SK-N-SH (cell line): ENCODE data around the gene ATAD3B. TPM values are rescaled to one million over a fixed set of nuclear protein-coding genes. Genes with fewer than 3 reads are reported as not detected.
"Not testable (repeated sequence)": the region's sequence is repeated elsewhere in the genome, so short reads cannot be mapped to it uniquely, and the experiment has no call there.

Experiments used
- CTCF ChIA-PET: fragments of 300-600, 350-600 bp; formaldehyde crosslinking; extraction: SDS; loops from one replicate; lab custom pipeline; 2021; lab: Yijun Ruan, JAX
- POLR2A ChIA-PET: fragments of 350-600 bp; sonication (Branson Sonifier 250); formaldehyde crosslinking; extraction: SDS; loops from one replicate; lab custom pipeline; 2020; ENCODE audit warnings: antibody characterized with exemption, inconsistent platforms; lab: Yijun Ruan, JAX
- DNase-seq: peaks from one replicate; pipeline ENCODE4 v3.0.0; 2012
- H2AFZ ChIP-seq: fragments of 200-600 bp; sonication (generic); 2 replicates; pipeline ENCODE4 v1.8.1; 2016; ENCODE audit warnings: antibody characterized with exemption, mild to moderate bottlenecking, low read depth
- H3F3A ChIP-seq: fragments of 200-600 bp; sonication (generic); replicated peaks from 2 replicates; pipeline ENCODE3; 2016; ENCODE audit warnings: antibody characterized with exemption, mild to moderate bottlenecking; ENCODE audit not compliant: insufficient read depth
- H3K27ac ChIP-seq, 2 experiments: fragments of 200-500 bp in 1 of 2; fragments of 200-600 bp in 1 of 2; sonication (Bioruptor generic) in 1 of 2; sonication (generic), shearing (Covaris generic) in 1 of 2; 2 replicates each; pipeline versions ENCODE4 v1.5.1 to v1.6.1; 2014 to 2016; ENCODE audit warnings: low read depth in 2 of 2, inconsistent platforms in 1 of 2, low read length in 1 of 2, mild to moderate bottlenecking in 1 of 2, mixed read lengths in 1 of 2
- H3K27me3 ChIP-seq: fragments of 200-600 bp; sonication (generic), shearing (Covaris generic); 2 replicates; pipeline ENCODE4 v1.6.1; 2016; ENCODE audit warnings: mixed run types; ENCODE audit not compliant: insufficient read depth
- H3K36me3 ChIP-seq, 2 experiments: fragments of 200-500 bp in 1 of 2; fragments of 200-600 bp in 1 of 2; sonication (Bioruptor generic) in 1 of 2; sonication (generic) in 1 of 2; replicated peaks in 1 of 2; 2 replicates each; pipeline versions ENCODE3 to v1.5.1; 2014 to 2016; ENCODE audit warnings: low read length in 1 of 2, mild to moderate bottlenecking in 1 of 2; ENCODE audit not compliant: insufficient read depth in 2 of 2, control insufficient read depth in 1 of 2
- H3K4me1 ChIP-seq, 2 experiments: fragments of 200-500 bp in 1 of 2; fragments of 200-600 bp in 1 of 2; sonication (Bioruptor generic) in 1 of 2; sonication (generic), shearing (Covaris generic) in 1 of 2; 2 replicates each; pipeline versions ENCODE4 v1.5.1 to v1.6.1; 2014 to 2016; ENCODE audit warnings: low read depth in 1 of 2, low read length in 1 of 2, mixed run types in 1 of 2; ENCODE audit not compliant: insufficient read depth in 2 of 2, control insufficient read depth in 1 of 2
- H3K4me2 ChIP-seq: fragments of 200-600 bp; sonication (generic), shearing (Covaris generic); 2 replicates; pipeline ENCODE4 v1.6.1; 2017; ENCODE audit warnings: mixed run types
- H3K4me3 ChIP-seq, 2 experiments: fragments of 200-500 bp in 1 of 2; fragments of 200-600 bp in 1 of 2; sonication (Bioruptor generic) in 1 of 2; sonication (generic), shearing (Covaris generic) in 1 of 2; 2 replicates each; pipeline versions ENCODE4 v1.5.1 to v1.8.1; 2014 to 2016; ENCODE audit warnings: low read depth in 2 of 2, inconsistent platforms in 1 of 2, low read length in 1 of 2, mild to moderate bottlenecking in 1 of 2, mixed read lengths in 1 of 2, moderate library complexity in 1 of 2
- H3K79me2 ChIP-seq: fragments of 200-600 bp; sonication (generic); 2 replicates; pipeline ENCODE4 v1.8.1; 2017; ENCODE audit warnings: mild to moderate bottlenecking; ENCODE audit not compliant: insufficient read depth
- H3K9ac ChIP-seq: fragments of 200-600 bp; sonication (generic); 2 replicates; pipeline ENCODE4 v1.6.1; 2017; ENCODE audit warnings: mixed run types
- H3K9me2 ChIP-seq: fragments of 200-600 bp; sonication (generic); 2 replicates; pipeline ENCODE4 v1.6.1; 2017; ENCODE audit warnings: mixed run types
- H3K9me3 ChIP-seq: fragments of 200-600 bp; sonication (generic); 2 replicates; pipeline ENCODE4 v1.6.1; 2017; ENCODE audit warnings: mixed run types, mild to moderate bottlenecking, moderate library complexity
- H4K20me1 ChIP-seq: fragments of 200-600 bp; sonication (generic); 2 replicates; pipeline ENCODE4 v1.6.1; 2017; ENCODE audit warnings: mild to moderate bottlenecking, mixed run types; ENCODE audit not compliant: insufficient read depth
- EP300 ChIP-seq, 2 experiments: IDR thresholded peaks; 2 replicates each; pipeline versions ENCODE4 v1.4.0 to v1.6.1; 2012; ENCODE audit warnings: borderline replicate concordance in 1 of 2, low read depth in 1 of 2, low read length in 1 of 2
- FOXJ3 ChIP-seq: sonication (generic); formaldehyde crosslinking; IDR thresholded peaks from 2 replicates; pipeline ENCODE4 v1.5.1; 2020; ENCODE audit warnings: mild to moderate bottlenecking, missing genetic modification reagents
- GATA2 ChIP-seq: sonication (generic); formaldehyde crosslinking; IDR thresholded peaks from 2 replicates; pipeline ENCODE4 v1.5.0; 2020; ENCODE audit warnings: mild to moderate bottlenecking, missing genetic modification reagents
- JUND ChIP-seq: IDR thresholded peaks from 2 replicates; pipeline ENCODE4 v1.4.0; 2012
- NFIC ChIP-seq: IDR thresholded peaks from 2 replicates; pipeline ENCODE4 v1.4.0; 2012; ENCODE audit warnings: borderline replicate concordance
- RCOR1 ChIP-seq: fragments of 150-350 bp; IDR thresholded peaks from 2 replicates; pipeline ENCODE4 v1.6.1; 2017; ENCODE audit warnings: antibody characterized with exemption, low read length
- RFX5 ChIP-seq: IDR thresholded peaks from 2 replicates; pipeline ENCODE4 v1.6.1; 2012; ENCODE audit warnings: mild to moderate bottlenecking, improper control_type of control experiment, low read length
- TAF1 ChIP-seq: IDR thresholded peaks from 2 replicates; pipeline ENCODE4 v1.6.1; 2012; ENCODE audit warnings: low read depth, mild to moderate bottlenecking, low read length, moderate library complexity, borderline replicate concordance
- TEAD4 ChIP-seq: IDR thresholded peaks from 2 replicates; pipeline ENCODE4 v1.4.0; 2012; ENCODE audit warnings: mild to moderate bottlenecking, borderline replicate concordance; ENCODE audit not compliant: insufficient read depth
- WGBS: methylation state at CpG from one replicate; pipeline ENCODE4 v1.1.6; 2017; ENCODE audit warnings: low lambda C conversion rate; 5-methylcytosine and 5-hydroxymethylcytosine counted together
- polyA plus RNA-seq, 3 experiments: library from polyadenylated mRNA; depleted of rRNA; stranded (reverse); fragments of >200 nt; gene quantifications; 2 replicates each; pipeline ENCODE4 v1.2.3, GENCODE V29; 2012
- TF ChIP-seq, protein P1 (sequence below): IDR thresholded peaks from 2 replicates; pipeline ENCODE4 v1.4.0; 2012; ENCODE audit warnings: low read depth, borderline replicate concordance
- TF ChIP-seq, protein P2 (sequence below): IDR thresholded peaks from 2 replicates; pipeline ENCODE4; 2012
- TF ChIP-seq, protein P3 (sequence below): IDR thresholded peaks from 2 replicates; pipeline ENCODE4 v1.4.0; 2012; ENCODE audit warnings: low read depth, borderline replicate concordance

The ATAD3B gene
- polyA plus RNA-seq, 1 of the 3 experiments (the other 2 are of a cell fraction): 71.6 TPM

DNA sequence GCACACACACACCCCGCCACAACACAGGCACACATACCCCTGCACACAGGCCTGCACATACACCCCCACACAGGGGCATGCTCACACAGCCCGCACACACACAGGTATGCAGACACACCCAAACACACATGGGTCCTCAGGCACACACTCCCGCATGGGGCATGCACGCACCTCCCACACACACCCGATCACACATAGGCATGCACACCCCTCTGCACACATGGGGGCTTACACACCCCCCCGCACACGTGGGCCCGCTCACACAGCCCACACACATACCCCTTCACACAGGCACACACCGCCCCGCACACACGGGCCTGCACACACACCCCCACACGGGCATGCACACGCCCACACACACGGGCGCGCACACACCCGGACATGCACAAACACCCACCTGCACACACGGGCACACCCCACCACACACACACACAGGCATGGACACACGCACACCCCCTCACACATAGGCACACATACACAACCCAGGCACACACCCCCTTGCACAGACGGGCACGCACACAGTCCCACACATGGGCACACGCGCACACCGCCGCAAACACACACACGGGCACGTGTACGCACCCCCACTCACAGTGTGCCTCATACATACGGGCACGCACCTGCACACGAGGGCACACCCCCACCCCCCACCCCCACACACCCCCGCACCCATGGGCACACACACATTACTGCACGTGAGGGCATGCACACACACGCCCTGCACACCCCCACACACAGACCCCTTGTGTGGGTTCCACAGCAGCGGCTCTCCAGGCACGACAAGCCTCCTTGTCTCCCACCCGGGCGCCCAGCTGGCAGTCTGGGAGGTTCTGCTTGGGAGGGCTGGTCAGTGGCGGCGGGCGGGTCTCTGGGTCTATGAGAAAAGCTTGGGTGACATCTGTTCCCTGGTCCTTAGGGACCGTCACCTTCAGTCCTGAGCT, 8.3 kb downstream of the ATAD3B start (continued):
- TF ChIP-seq, protein P1, sequence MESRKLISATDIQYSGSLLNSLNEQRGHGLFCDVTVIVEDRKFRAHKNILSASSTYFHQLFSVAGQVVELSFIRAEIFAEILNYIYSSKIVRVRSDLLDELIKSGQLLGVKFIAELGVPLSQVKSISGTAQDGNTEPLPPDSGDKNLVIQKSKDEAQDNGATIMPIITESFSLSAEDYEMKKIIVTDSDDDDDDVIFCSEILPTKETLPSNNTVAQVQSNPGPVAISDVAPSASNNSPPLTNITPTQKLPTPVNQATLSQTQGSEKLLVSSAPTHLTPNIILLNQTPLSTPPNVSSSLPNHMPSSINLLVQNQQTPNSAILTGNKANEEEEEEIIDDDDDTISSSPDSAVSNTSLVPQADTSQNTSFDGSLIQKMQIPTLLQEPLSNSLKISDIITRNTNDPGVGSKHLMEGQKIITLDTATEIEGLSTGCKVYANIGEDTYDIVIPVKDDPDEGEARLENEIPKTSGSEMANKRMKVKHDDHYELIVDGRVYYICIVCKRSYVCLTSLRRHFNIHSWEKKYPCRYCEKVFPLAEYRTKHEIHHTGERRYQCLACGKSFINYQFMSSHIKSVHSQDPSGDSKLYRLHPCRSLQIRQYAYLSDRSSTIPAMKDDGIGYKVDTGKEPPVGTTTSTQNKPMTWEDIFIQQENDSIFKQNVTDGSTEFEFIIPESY: no peak

DNA sequence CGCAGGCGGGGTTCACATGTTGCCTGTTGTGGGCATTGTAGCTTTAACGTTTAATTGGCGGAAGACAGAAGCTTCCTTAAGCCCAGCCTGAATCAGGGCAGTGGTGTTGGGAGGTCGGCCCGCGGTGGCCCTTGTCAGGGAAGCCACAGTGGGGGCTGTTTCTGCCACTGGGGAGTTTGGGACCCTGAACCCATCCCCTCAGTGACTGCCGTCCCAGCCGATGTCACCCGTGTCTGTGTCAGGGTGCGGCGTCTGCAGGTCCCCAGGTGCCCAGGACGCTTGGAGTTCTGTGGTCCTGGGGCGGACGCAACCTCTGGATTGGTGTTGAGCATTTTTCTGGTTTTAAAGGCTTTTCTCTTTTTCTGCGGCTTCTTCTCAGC, 8.9 kb downstream of the ATAD3B start:
- peaks cover 35% of the 10 kb centered on the region for H3K79me2 ChIP-seq
- CTCF ChIA-PET: not testable (repeated sequence)
- WGBS: 96% methylated on average over 14 of the region's 16 CpGs

DNA sequence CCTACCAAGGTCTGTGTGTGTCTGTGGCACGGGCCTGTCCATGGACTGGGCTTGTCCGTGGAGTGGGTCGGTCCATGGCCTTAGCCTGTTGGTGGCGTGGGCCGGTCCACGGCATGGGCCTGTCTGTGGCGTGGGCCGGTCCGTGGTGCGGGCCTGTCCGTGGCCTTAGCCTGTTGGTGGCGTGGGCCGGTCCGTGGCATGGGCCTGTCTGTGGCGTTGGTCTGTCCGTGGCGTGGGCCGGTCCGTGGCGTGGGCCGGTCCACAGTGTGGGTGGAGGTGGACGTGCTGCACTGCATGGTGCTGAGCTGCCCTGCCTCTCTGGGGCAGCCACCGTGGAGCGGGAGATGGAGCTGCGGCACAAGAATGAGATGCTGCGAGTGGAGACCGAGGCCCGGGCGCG, 10.2 kb downstream of the ATAD3B start:
- DNase-seq, H3K4me2 ChIP-seq, POLR2A ChIA-PET, H4K20me1 ChIP-seq, H3F3A ChIP-seq, CTCF ChIA-PET, H2AFZ ChIP-seq, H3K4me3 ChIP-seq, H3K9me3 ChIP-seq, H3K9me2 ChIP-seq, H3K4me1 ChIP-seq, H3K27ac ChIP-seq, H3K9ac ChIP-seq, H3K27me3 ChIP-seq: not testable (repeated sequence)
- WGBS: no CpG with 5 or more reads among the region's 30 CpGs
- Histone ChIP-seq H3K79me2 (peaks cover 26% of the 10 kb centered on the region), H3K36me3 (peaks cover 3 to 24% of the 10 kb centered on the region in 2 experiments)

More for the DNA sequence above, 8.9 kb downstream of the ATAD3B start:
- H4K20me1 ChIP-seq, H3K4me2 ChIP-seq, H3F3A ChIP-seq, H3K9me2 ChIP-seq, H2AFZ ChIP-seq, H3K4me3 ChIP-seq, H3K27me3 ChIP-seq, H3K9ac ChIP-seq, H3K4me1 ChIP-seq, H3K27ac ChIP-seq, POLR2A ChIA-PET, H3K9me3 ChIP-seq: not testable (repeated sequence)
- peaks cover 3 to 24% of the 10 kb centered on the region in 2 experiments for H3K36me3 ChIP-seq
- peak; percentile 8 for DNase-seq

DNA sequence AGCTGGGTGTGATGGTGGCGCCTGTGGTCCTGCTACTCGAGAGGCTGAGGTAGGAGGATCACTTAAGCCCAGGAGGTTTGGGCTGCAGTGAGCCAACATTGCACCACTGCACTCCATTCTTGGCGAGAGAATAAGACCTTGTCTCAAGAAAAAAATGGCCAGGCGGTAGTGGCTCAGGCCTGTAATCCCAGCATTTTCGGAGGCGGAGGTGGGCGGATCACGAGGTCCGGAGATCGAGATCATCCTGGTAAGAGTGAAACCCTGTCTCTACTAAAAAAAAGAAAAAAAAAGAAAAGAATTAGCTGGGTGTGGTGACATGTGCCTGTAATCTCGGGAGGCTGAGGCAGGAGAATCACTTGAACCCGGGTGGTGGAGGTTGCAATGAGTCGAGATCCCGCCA, 11.3 kb downstream of the ATAD3B start:
- 94% methylated on average over 14 of the region's 14 CpGs for WGBS
- no peaks in the 10 kb centered on the region for H3K4me1 ChIP-seq
- DNase-seq: no peak
- no peak overlapping the region for H3K4me2 ChIP-seq
- ChIA-PET POLR2A (no interaction called here), CTCF (no interaction called here)
- H3K79me2 ChIP-seq: peaks cover 17% of the 10 kb centered on the region; the same call in 1 of the 2 replicates
- no peaks in the 10 kb centered on the region for H3K9me3 ChIP-seq
- no peaks in the 10 kb centered on the region for H3K27me3 ChIP-seq
- H2AFZ ChIP-seq: no peak overlapping the region
- H3K36me3 ChIP-seq: peaks cover 3 to 26% of the 10 kb centered on the region in 2 experiments
- H3K4me3 ChIP-seq: no peak overlapping the region
- no peaks in the 10 kb centered on the region for H3K9me2 ChIP-seq
- no peak overlapping the region for H3K9ac ChIP-seq
- H3F3A ChIP-seq: no peaks in the 10 kb centered on the region
- no peaks in the 10 kb centered on the region for H4K20me1 ChIP-seq
- no peak overlapping the region for H3K27ac ChIP-seq
- no peak for TF ChIP-seq JUND
- TF ChIP-seq RFX5: no peak
- TF ChIP-seq RCOR1: no peak
- TF ChIP-seq, protein P2, sequence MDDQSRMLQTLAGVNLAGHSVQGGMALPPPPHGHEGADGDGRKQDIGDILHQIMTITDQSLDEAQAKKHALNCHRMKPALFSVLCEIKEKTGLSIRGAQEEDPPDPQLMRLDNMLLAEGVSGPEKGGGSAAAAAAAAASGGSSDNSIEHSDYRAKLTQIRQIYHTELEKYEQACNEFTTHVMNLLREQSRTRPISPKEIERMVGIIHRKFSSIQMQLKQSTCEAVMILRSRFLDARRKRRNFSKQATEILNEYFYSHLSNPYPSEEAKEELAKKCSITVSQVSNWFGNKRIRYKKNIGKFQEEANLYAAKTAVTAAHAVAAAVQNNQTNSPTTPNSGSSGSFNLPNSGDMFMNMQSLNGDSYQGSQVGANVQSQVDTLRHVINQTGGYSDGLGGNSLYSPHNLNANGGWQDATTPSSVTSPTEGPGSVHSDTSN: no peak
- TF ChIP-seq TAF1: no peak
- no peak for TF ChIP-seq EP300 (IDR thresholded peaks at IDR 0.05; ENCODE audit: borderline replicate concordance in 1 of 2, low read depth in 1 of 2, low read length in 1 of 2)
- TF ChIP-seq, protein P1: no peak
- TF ChIP-seq FOXJ3 (CRISPR knock-in tag): no peak
- no peak for TF ChIP-seq TEAD4
- no peak for TF ChIP-seq NFIC
- TF ChIP-seq, protein P3, sequence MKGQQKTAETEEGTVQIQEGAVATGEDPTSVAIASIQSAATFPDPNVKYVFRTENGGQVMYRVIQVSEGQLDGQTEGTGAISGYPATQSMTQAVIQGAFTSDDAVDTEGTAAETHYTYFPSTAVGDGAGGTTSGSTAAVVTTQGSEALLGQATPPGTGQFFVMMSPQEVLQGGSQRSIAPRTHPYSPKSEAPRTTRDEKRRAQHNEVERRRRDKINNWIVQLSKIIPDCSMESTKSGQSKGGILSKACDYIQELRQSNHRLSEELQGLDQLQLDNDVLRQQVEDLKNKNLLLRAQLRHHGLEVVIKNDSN: no peak
- no peak for TF ChIP-seq GATA2 (CRISPR knock-in tag)
